HFFc6 (cell line): ENCODE results near the gene ISOC1. TPM values are rescaled to one million over a fixed set of nuclear protein-coding genes. Genes with fewer than 3 reads are reported as not detected.

Experiments used
- DNase-seq: peaks from one replicate; pipeline ENCODE4 v3.0.0-alpha.2; 2018
- H3K27ac Mint-ChIP-seq: 2 replicates; pipeline ENCODE4 v1.8.0; 2020; ENCODE audit warnings: mild to moderate bottlenecking, mixed read lengths
- H3K27me3 Mint-ChIP-seq: 2 replicates; pipeline ENCODE4 v1.8.0; 2021; ENCODE audit warnings: mild to moderate bottlenecking, moderate library complexity, mixed read lengths; ENCODE audit not compliant: insufficient read depth
- H3K36me3 Mint-ChIP-seq: 2 replicates; pipeline ENCODE4 v1.8.0; 2021; ENCODE audit warnings: low read depth, mixed read lengths
- H3K4me1 Mint-ChIP-seq: 2 replicates; pipeline ENCODE4 v1.8.0; 2020; ENCODE audit warnings: low read depth, mixed read lengths
- H3K4me3 Mint-ChIP-seq: 2 replicates; pipeline ENCODE4 v1.8.0; 2020; ENCODE audit warnings: mild to moderate bottlenecking, moderate library complexity, mixed read lengths
- H3K9me3 Mint-ChIP-seq: 2 replicates; pipeline ENCODE4 v1.8.0; 2020; ENCODE audit warnings: mild to moderate bottlenecking, mixed read lengths
- CTCF ChIP-seq: fragments of 200-600 bp; sonication (generic); IDR thresholded peaks from 2 replicates; pipeline ENCODE4 v1.5.0; 2021; ENCODE audit warnings: antibody characterized with exemption, mild to moderate bottlenecking
- total RNA-seq, 6 experiments: library from RNA; stranded (reverse); fragmentation: NEBNext Ultra II Directional; extraction: Animal tissue kit (Norgen Biotek cat#: 25700); gene quantifications; 2 replicates in 1 of 6; 3 replicates in 5 of 6; pipeline ENCODE4 v1.2.3, GENCODE V29; 2021

The ISOC1 gene
- total RNA-seq, 6 experiments from 2014 or later: 6.7 to 9.0 (median 8.2) TPM

- Mint-ChIP-seq H3K9me3 (peaks cover 4% of the 10 kb centered on the region; the same call in 1 of the 2 replicates), H3K4me3 (no peak overlapping the region), H3K27me3 (no peaks in the 10 kb centered on the region)
Observed at GRCh38 chr5:129135633-129136032, 41.1 kb downstream of the ISOC1 start.

GRCh38 chr5:129137637-129138036 is 43.1 kb downstream of the ISOC1 start:
- Mint-ChIP-seq H3K4me3 (no peak overlapping the region), H3K4me1 (no peaks in the 10 kb centered on the region), H3K9me3 (peaks cover 6% of the 10 kb centered on the region; the same call in 1 of the 2 replicates), H3K36me3 (no peaks in the 10 kb centered on the region), H3K27ac (no peak overlapping the region), H3K27me3 (no peaks in the 10 kb centered on the region)
- TF ChIP-seq CTCF: no peak
- DNase-seq: no peak

More at GRCh38 chr5:129135633-129136032, 41.1 kb downstream of the ISOC1 start:
- TF ChIP-seq CTCF: no peak
- Mint-ChIP-seq H3K4me1 (no peaks in the 10 kb centered on the region), H3K27ac (no peak overlapping the region), H3K36me3 (no peaks in the 10 kb centered on the region)
- DNase-seq: no peak

GRCh38 chr5:129141078-129141477 is 46.5 kb downstream of the ISOC1 start:
- H3K36me3 Mint-ChIP-seq: no peaks in the 10 kb centered on the region

GRCh38 chr5:129141696-129142095 is 47.1 kb downstream of the ISOC1 start:
- H3K27me3 Mint-ChIP-seq: no peaks in the 10 kb centered on the region; the same call in 1 of the 2 replicates
- H3K36me3 Mint-ChIP-seq: no peaks in the 10 kb centered on the region
- no peak overlapping the region for H3K4me3 Mint-ChIP-seq
- no peak overlapping the region for H3K27ac Mint-ChIP-seq
- DNase-seq: no peak
- H3K4me1 Mint-ChIP-seq: no peaks in the 10 kb centered on the region
- H3K9me3 Mint-ChIP-seq: 0 out of 2 replicates have a peak, but pooled peaks cover 9% of the 10 kb centered on the region
- no peak for TF ChIP-seq CTCF

More at GRCh38 chr5:129141078-129141477, 46.5 kb downstream of the ISOC1 start:
- H3K9me3 Mint-ChIP-seq: 0 out of 2 replicates have a peak, but pooled peaks cover 9% of the 10 kb centered on the region
- no peak for TF ChIP-seq CTCF
- H3K4me3 Mint-ChIP-seq: no peak overlapping the region
- DNase-seq: no peak
- H3K27ac Mint-ChIP-seq: no peak overlapping the region
- no peaks in the 10 kb centered on the region for H3K4me1 Mint-ChIP-seq
- H3K27me3 Mint-ChIP-seq: no peaks in the 10 kb centered on the region; the same call in 1 of the 2 replicates

- no peak for TF ChIP-seq CTCF
- Mint-ChIP-seq H3K36me3 (no peaks in the 10 kb centered on the region), H3K4me1 (no peaks in the 10 kb centered on the region), H3K4me3 (no peak overlapping the region), H3K27ac (no peak overlapping the region), H3K9me3 (peaks cover 26% of the 10 kb centered on the region), H3K27me3 (no peaks in the 10 kb centered on the region)
- no peak for DNase-seq
Observed at GRCh38 chr5:129155876-129156275, 61.3 kb downstream of the ISOC1 start.

- H3K36me3 Mint-ChIP-seq: no peaks in the 10 kb centered on the region
- H3K27ac Mint-ChIP-seq: no peak overlapping the region
- H3K9me3 Mint-ChIP-seq: peaks cover 41% of the 10 kb centered on the region
- TF ChIP-seq CTCF: no peak
- H3K4me3 Mint-ChIP-seq: no peak overlapping the region
- no peaks in the 10 kb centered on the region for H3K27me3 Mint-ChIP-seq
- H3K4me1 Mint-ChIP-seq: no peaks in the 10 kb centered on the region
- DNase-seq: no peak
Observed at GRCh38 chr5:129161830-129162229, 67.3 kb downstream of the ISOC1 start.
